DMS53 treated with DMSO at 0.1 percent for 48 hours (cell line): ENCODE data around the gene NFATC1.
"Not testable (repeated sequence)": the region's sequence is repeated elsewhere in the genome, so short reads cannot be mapped to it uniquely, and the experiment has no call there.

Experiments used
- DNase-seq: peaks from one replicate; lab custom pipeline; 2025; ENCODE audit not compliant: unreplicated experiment; lab: John Stamatoyannopoulos, UW

The NFATC1 gene

GRCh38 chr18:79503406-79503805 is 107.7 kb downstream of the NFATC1 start:
- DNase-seq = no peak

- DNase-seq = no peak
Observed at GRCh38 chr18:79504034-79504433, 108.3 kb downstream of the NFATC1 start.

- DNase-seq = not testable (repeated sequence)
Observed at GRCh38 chr18:79504495-79504894, 108.8 kb downstream of the NFATC1 start.

- not testable (repeated sequence) for DNase-seq
Observed at GRCh38 chr18:79505465-79505864, 109.7 kb downstream of the NFATC1 start.

GRCh38 chr18:79506191-79507075 is 110.7 kb downstream of the NFATC1 start:
- no peak for DNase-seq

GRCh38 chr18:79507076-79507545 is 111.4 kb downstream of the NFATC1 start:
- no peak for DNase-seq

- DNase-seq = no peak
Observed at GRCh38 chr18:79507546-79508480, 112.1 kb downstream of the NFATC1 start.

- DNase-seq = no peak
Observed at GRCh38 chr18:79508565-79509535, 113.1 kb downstream of the NFATC1 start.

- no peak for DNase-seq
Observed at GRCh38 chr18:79509536-79509930, 113.8 kb downstream of the NFATC1 start.

GRCh38 chr18:79510046-79510685 is 114.4 kb downstream of the NFATC1 start:
- DNase-seq = no peak

- DNase-seq = no peak
Observed at GRCh38 chr18:79510731-79511241, 115.1 kb downstream of the NFATC1 start.

- no peak for DNase-seq
Observed at GRCh38 chr18:79511271-79511670, 115.5 kb downstream of the NFATC1 start.

- DNase-seq = no peak
Observed at GRCh38 chr18:79511671-79512301, 116.1 kb downstream of the NFATC1 start.

- DNase-seq = no peak
Observed at GRCh38 chr18:79512461-79513380, 117.0 kb downstream of the NFATC1 start.

GRCh38 chr18:79513381-79514081 is 117.8 kb downstream of the NFATC1 start:
- no peak for DNase-seq

- no peak for DNase-seq
Observed at GRCh38 chr18:79515331-79515730, 119.6 kb downstream of the NFATC1 start.

GRCh38 chr18:79515944-79516351 is 120.2 kb downstream of the NFATC1 start:
- DNase-seq = no peak
